HG03280 (cell line): ENCODE measurements around the gene ZFP36.
A peak's percentile ranks its signal among the peaks of the same experiment; 100 is the strongest.
"Not testable (repeated sequence)": the region's sequence is repeated elsewhere in the genome, so short reads cannot be mapped to it uniquely, and the experiment has no call there.

Source experiments
- ATAC-seq: cut with Tn5 transposase; IDR thresholded peaks from one replicate; pipeline ENCODE4 v1.9.1; 2021; ENCODE audit warnings: mild to moderate bottlenecking, moderate library complexity; ENCODE audit not compliant: unreplicated experiment

ZFP36 gene

DNA sequence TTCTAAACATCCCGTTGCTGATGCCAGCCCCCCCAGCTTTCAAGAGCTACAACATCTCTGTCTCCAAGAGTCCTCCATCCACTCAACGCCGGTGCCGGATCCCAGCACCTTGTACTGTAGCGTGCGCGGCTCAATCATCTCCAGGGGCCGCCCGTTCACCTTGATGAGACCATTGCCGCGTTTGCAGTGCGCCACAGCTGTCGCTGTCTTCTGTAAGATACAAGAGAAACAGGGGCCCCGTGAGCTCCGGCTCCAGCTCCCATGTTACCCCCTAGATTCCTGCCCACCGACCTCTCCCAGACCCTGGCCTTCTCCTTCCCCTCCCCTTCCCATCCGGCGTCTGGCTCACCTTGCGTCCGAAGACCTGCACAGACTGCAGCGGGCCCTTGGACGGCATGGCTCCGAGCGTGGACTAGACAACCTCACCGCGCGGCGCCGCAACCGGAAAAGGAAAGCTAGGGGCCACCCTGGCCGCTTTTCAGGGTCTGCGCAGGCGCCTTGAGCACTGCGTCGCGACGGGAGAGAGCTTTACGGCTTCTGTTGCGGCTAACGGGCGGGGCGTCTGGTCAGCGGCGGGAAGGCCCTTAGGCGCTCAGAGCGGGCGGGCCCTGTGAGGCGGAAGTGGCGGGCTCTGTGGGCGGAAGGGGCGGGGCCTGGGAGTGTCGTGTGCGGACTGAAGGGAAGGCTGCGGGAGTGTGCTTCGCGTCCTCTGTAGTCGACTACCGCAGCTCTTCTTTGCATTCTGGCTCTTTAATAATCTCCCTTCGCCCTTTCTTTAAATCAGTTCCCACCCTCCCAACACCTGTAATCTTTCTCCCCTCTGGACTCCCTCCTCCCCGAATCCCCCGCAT is 29.1 kb downstream of the ZFP36 start, which contains the start of gene RPS16:
TSS of gene RPS16 (minus strand) at position 451 of the 851 bp plus-strand sequence. CDS start at position 397, 54 bp downstream.
- peak; percentile 80 for ATAC-seq

DNA sequence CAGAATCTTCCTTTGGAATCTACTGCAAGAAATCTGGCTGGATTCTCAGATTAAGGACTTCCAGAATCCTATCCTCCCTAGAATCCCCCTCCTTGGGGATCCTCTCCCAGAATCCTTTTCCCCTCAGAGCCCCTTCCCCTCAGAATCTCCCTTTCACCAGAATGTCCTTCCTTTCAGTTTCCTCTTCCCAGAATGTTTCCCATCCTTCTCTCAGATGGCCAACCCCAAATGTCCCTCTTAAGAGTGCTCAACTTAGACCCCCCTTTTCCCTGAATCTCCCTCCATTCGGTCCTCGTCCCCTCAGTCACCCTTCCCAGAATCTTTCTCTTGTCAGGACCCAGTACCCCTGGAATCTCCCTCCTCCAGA is 29.7 kb downstream of the ZFP36 start:
- ATAC-seq = no peak

DNA sequence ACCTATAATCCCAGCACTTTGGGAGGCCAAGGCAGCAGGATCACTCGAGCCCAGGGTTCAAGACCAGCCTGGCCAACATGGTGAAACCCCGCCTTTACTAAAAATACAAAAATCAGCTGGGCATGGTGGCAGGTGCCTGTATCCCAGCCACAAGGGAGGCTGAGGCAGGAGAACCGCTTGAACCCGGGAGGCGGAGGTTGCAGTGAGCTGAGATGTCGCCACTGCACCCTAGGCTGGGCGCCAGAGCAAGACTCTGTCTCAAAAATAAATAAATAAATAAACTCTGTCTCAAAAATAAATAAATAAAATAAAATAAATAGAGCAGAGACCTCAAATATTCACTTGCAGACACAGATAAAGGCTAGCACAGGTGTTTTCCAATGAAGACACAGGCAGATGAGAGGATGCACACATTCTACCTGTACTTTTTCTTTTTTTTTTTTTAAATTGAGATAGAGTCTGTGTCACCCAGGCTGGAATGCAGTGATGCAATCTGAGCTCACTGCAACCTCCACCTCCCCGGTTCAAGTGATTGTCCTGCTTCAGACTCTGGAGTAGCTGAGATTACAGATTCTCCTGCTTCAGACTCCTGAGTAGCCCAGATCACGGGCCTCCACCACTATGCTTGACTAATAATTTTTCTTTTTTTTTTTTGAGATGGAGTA is 31.8 kb downstream of the ZFP36 start:
- no peak for ATAC-seq

DNA sequence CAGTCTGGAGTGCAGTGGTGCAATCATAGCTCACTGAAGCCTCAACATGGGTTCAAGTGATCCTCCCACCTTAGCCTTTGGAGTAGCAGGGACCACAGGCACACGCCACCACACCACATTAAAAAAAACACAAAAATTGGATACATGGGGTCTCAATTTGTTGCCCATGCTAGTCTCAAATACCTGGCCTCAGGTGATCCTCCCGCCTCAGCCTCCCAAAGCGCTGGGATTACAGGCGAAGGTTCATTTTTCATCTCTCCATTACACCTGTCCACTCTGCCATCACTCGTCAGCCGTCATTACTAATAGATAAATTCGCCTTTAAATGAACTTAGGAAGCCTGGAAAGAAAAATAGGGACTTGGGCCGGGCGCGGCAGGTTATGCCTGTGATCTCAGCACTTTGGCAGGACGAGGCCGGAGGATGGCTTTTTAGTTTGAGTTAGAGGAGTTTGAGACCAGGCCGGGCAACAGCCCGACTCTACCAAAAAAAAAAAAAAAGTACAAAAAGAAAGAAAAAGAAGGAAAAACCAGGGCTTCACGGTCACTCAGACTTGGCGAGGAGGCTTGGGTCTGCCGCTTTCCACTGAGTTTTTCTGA is 38.0 kb downstream of the ZFP36 start:
- ATAC-seq = no peak

DNA sequence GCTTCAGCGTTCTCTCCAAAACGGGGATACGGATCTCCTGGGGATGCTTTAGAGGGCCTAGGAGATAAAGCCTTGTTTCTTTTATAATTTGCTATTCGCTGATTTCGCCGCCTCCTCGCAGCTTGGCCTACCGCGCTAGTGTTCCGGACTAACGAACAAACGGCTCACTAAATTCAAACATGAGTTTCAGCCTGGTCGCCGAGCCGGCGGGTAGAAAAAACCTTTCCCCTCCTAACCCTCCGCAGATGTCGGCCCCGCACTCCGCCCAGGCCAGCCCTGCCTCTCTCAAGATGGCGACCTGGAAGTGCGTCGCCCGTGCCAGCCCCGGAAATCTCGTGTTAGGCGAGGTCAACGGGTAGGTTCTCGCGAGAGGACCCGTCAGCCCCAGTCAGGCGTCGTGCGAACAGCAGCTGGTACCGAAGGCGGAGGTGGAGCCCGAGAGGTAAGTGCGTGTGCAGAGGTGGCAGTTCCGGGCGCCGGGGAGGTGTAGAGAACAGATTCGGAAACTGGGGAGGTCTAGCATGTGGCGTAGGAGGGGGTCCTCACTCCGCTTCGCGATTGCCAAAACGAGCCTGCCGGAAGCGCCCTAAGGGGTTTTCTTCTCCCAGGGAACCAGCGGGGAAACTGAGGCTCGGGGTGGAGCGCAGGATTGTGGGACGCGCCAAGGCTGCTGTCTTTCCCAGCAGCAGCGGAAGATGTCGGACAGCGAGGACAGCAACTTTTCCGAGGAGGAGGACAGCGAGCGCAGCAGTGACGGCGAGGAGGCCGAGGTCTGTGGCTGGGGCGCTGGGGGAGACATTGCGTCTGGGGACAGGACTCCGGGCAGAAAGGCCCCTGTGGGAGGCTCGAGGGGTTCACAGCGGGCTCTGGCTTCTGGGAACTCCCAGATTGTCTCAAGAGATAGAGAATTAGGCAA is 38.8 kb downstream of the ZFP36 start, which contains the start of gene SUPT5H:
TSS of gene SUPT5H (plus strand) at position 387 of the 916 bp plus-strand sequence. CDS start at position 696, 309 bp downstream.
- ATAC-seq = peak; percentile 83

DNA sequence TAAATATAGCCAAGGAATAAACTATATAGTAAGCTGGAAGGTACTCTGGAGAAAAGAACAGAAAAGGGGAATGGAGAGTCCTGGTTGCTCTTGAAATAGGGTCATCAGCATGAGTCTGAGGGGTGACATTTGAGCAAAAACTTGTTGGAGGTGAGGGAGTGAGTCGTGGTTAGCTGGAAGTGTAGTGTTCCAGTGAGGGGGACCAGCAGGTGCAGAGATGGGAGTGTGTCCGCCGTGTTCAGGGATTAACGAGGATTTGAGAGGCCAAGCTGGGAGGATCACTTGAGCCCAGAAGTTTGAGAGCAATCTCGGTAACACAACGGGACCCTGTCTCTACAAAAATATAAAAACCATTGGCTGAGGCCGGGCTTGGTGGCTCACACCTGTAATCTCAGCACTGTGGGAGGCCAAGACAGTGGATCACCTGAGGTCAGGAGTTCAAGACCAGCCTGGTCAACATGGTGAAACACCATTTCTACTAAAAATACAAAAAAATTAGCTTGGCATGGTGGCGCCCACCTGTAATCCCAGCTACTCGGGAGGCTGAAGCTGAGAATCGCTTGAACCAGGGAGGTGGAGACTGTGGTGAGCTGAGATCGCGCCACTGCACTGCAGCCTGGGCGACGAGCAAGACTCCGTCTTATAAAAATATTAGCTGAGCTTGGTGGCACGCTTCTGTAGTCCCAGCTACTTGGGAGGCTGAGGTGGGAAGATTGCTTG is 39.9 kb downstream of the ZFP36 start:
- ATAC-seq = no peak

DNA sequence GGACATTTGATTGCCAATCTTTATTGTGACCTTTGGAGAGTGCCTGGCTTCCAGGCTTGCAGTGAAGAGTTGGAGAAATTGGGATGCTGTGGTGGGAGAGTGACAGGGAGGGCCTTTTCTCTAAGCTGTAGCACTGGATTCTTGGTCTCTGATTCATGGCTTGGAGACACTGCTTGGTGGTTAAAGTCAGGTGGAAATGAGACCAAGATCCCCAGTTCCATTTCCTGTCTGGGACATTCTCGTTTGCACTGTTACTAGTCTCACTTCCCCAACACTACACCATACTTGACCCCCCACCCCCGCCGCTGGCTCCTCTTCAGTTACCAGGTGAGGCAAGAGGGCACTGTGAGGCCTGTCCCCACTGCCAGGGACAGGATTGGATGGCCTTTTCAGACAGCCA is 41.6 kb downstream of the ZFP36 start:
- no peak for ATAC-seq

DNA sequence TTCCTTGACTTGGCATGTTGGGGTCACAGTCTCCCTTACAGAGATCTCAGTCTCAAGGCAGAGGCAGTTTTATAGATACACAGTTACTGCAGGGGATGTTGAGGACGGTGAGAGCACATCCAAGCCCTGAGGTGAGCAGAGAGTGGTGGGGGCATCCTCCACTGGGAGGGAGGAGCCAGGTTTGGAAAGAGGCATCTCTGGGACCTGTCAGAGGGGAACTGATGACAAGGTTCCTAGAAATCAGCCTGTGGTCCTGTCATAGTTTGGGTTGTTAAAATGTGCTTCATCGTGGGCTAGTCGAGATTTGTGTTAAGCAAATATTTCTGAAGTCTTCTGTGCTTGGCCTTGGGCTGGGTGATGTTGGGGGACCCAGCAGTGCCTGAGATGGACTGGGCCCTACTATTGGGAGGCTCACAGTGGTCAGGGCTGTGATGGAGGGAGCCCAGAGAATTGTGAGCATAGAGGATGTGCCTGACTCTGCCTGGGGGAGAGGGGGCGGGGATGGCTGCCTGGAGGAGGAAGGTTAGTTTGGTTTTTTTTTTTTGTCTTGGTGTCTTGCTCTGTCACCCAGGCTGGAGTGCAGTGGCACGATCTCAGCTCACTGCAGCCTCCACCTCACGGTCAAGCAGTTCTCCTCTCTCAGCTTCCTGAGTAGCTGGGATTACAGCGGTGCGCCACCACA is 42.6 kb downstream of the ZFP36 start:
- no peak for ATAC-seq

DNA sequence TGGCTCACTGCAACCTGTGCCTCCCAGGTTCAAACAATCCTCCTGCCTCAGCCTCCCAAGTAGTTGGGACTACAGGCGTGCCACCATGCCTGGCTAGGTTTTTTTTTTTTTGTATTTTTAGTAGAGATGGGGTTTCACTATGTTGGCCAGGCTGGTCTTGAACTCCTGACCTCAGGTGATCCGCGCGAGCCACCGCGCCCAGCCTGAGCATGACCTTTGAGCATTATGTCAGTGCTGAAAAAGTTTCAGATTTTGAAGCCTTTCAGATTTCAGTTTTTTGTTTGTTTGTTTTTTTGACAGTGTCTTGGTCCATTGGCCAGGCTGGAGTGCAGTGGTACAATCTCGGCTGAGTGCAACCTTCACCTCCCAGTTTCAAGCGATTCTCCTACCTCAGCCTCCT is 44.6 kb downstream of the ZFP36 start:
- not testable (repeated sequence) for ATAC-seq
